Osteocyte (in vitro differentiated cells): ENCODE results near the gene KIF15. TPM values are rescaled to one million over a fixed set of nuclear protein-coding genes. Genes with fewer than 3 reads are reported as not detected.

Source experiments
- DNase-seq: peaks from one replicate; pipeline ENCODE4 v3.0.0; 2021; ENCODE audit warnings: mixed read lengths; ENCODE audit not compliant: unreplicated experiment; ENCODE audit errors: extremely low spot score
- H3K27ac Mint-ChIP-seq: one replicate; pipeline ENCODE4 v1.8.0; 2021; ENCODE audit warnings: mild to moderate bottlenecking, mixed read lengths; ENCODE audit not compliant: unreplicated experiment
- H3K27me3 Mint-ChIP-seq: one replicate; pipeline ENCODE4 v1.8.0; 2021; ENCODE audit warnings: mixed read lengths; ENCODE audit not compliant: unreplicated experiment
- H3K36me3 Mint-ChIP-seq: one replicate; pipeline ENCODE4 v1.8.0; 2021; ENCODE audit warnings: mixed read lengths; ENCODE audit not compliant: unreplicated experiment
- H3K4me1 Mint-ChIP-seq: one replicate; pipeline ENCODE4 v1.8.0; 2021; ENCODE audit warnings: mixed read lengths; ENCODE audit not compliant: unreplicated experiment
- H3K4me3 Mint-ChIP-seq: one replicate; pipeline ENCODE4 v1.8.0; 2021; ENCODE audit warnings: mild to moderate bottlenecking, moderate library complexity, mixed read lengths; ENCODE audit not compliant: unreplicated experiment
- H3K9me3 Mint-ChIP-seq: one replicate; pipeline ENCODE4 v1.8.0; 2021; ENCODE audit warnings: mixed read lengths; ENCODE audit not compliant: unreplicated experiment
- CTCF ChIP-seq: fragments of 200-600 bp; sonication (generic); IDR thresholded peaks from 2 replicates; pipeline ENCODE4 v1.5.0; 2021; ENCODE audit warnings: antibody characterized with exemption, mild to moderate bottlenecking, moderate library complexity
- total RNA-seq: library from RNA; stranded (reverse); gene quantifications from 2 replicates; pipeline ENCODE4 v1.2.1, GENCODE V29; 2021

Gene KIF15
- total RNA-seq, 1 donor from 2014 or later: 3.1 TPM

- peaks cover 16% of the 10 kb centered on the region for H3K4me1 Mint-ChIP-seq
- H3K36me3 Mint-ChIP-seq: peaks cover 7% of the 10 kb centered on the region
- no peak overlapping the region for H3K27ac Mint-ChIP-seq
These were observed 2.7 kb downstream of the KIF15 start for GRCh38 chr3:44764248-44764647.

DNA sequence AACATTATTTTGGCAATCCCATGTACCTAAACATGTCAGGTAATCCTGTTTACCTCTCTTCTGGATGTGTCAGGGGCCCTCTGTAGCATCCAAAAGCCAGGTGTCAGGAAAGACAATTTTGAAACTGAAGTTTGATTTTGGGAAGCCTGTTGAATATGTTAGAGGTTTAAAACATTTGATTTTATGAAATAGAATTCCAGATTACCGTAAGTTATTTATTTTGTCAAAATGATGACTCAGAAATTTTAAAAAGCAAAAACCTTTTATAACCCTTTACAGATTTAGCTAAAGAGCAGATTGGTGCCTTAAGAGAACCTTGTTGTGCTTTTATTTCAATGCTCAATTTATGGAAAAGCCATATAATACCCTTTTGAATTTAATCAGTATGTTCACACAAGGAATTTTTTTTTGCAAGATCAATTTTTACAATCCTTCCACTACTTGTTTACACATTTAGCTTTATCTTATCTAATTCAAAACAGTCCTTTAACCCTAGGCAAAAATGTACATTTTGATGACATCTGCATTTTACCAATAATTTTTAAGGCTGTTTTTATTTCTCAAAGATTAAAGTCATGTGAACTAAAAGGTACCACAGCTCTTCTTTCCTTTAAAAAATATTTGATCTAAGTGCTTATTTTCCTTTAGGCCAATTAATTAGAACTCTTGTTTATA is 10.0 kb downstream of the KIF15 start:
- no peak for TF ChIP-seq CTCF
- H3K36me3 Mint-ChIP-seq: peaks cover 13% of the 10 kb centered on the region
- peaks cover 14% of the 10 kb centered on the region for H3K9me3 Mint-ChIP-seq

More at GRCh38 chr3:44764248-44764647, 2.7 kb downstream of the KIF15 start:
- no peak overlapping the region for H3K4me3 Mint-ChIP-seq
- H3K27me3 Mint-ChIP-seq: no peaks in the 10 kb centered on the region
- TF ChIP-seq CTCF: no peak
- peaks cover 5% of the 10 kb centered on the region for H3K9me3 Mint-ChIP-seq
- no peak for DNase-seq

DNA sequence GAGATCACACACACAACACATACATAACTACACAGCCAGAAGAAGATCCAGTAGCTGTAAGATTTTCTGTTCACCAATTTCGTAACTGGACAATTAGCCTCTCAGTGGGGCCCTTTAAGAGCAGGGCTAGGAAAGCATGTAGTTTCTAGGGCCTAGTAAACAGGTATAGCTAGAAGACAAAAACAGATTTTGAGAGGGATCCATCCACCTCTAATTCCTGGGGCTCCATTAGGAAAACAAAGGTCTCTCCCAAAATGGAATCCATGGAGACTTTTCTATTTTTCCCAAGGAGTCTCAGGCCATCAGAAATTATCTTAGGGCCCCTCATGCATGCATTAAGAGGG is 10.5 kb downstream of the KIF15 start:
- TF ChIP-seq CTCF: no peak
- peaks cover 14% of the 10 kb centered on the region for H3K9me3 Mint-ChIP-seq
- H3K27me3 Mint-ChIP-seq: no peaks in the 10 kb centered on the region
- no peak overlapping the region for H3K27ac Mint-ChIP-seq
- H3K4me1 Mint-ChIP-seq: no peaks in the 10 kb centered on the region
- H3K4me3 Mint-ChIP-seq: no peak overlapping the region
- H3K36me3 Mint-ChIP-seq: peaks cover 13% of the 10 kb centered on the region
- DNase-seq: no peak

More for the DNA sequence above, 10.0 kb downstream of the KIF15 start:
- H3K4me3 Mint-ChIP-seq: no peak overlapping the region
- no peaks in the 10 kb centered on the region for H3K27me3 Mint-ChIP-seq
- no peak for DNase-seq
- no peaks in the 10 kb centered on the region for H3K4me1 Mint-ChIP-seq
- no peak overlapping the region for H3K27ac Mint-ChIP-seq

- DNase-seq: no peak
- Mint-ChIP-seq H3K4me1 (no peaks in the 10 kb centered on the region), H3K36me3 (peaks cover 4% of the 10 kb centered on the region), H3K9me3 (no peaks in the 10 kb centered on the region), H3K27me3 (no peaks in the 10 kb centered on the region), H3K4me3 (no peak overlapping the region), H3K27ac (no peak overlapping the region)
- no peak for TF ChIP-seq CTCF
These were observed 21.3 kb downstream of the KIF15 start for GRCh38 chr3:44782891-44783290.

GRCh38 chr3:44795197-44795596 is 33.6 kb downstream of the KIF15 start:
- no peak overlapping the region for H3K27ac Mint-ChIP-seq
- no peak for DNase-seq
- H3K4me3 Mint-ChIP-seq: no peak overlapping the region
- H3K9me3 Mint-ChIP-seq: no peaks in the 10 kb centered on the region
- no peak for TF ChIP-seq CTCF
- H3K4me1 Mint-ChIP-seq: no peaks in the 10 kb centered on the region
- H3K27me3 Mint-ChIP-seq: no peaks in the 10 kb centered on the region
- no peaks in the 10 kb centered on the region for H3K36me3 Mint-ChIP-seq
